ENCODE results near the gene EDC4.

Gene EDC4

DNA sequence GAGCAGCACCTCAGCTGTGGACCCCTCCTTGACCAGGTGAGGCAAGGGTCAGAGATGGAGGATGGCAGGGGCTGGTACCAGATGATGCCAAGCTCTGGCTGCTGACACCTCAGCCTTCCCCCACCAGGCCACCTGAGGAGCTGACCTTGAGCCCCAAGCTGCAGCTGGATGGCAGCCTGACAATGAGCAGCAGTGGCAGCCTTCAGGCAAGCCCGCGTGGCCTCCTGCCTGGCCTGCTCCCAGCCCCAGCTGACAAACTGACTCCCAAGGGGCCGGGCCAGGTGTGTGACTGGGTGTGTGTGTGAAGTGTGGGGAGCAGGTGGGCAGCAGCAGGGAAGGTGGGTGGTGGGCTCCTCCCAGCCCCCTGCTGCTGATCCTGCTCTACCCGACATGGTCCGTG lies 7.1 kb downstream of the EDC4 start:
- peaks cover 7% of the 10 kb centered on the region for H3K4me1 ChIP-seq (ENCODE audit: low read depth, poor library complexity, severe bottlenecking)
- H3K79me2 ChIP-seq (ENCODE audit: insufficient read depth, low read depth) = peaks cover 11% of the 10 kb centered on the region; the same call in 1 of the 2 replicates
- no peaks in the 10 kb centered on the region for H3K27me3 ChIP-seq (ENCODE audit: insufficient read depth, low read depth)
- no peak overlapping the region for H3K9ac ChIP-seq
- H3K27ac ChIP-seq = no peak overlapping the region
- H3K4me3 ChIP-seq (IDR thresholded peaks at IDR 0.05; ENCODE audit: insufficient read depth, low read depth, low read length) = no peak overlapping the region
- H4K20me1 ChIP-seq (ENCODE audit: insufficient read depth) = no peaks in the 10 kb centered on the region
- no peak overlapping the region for H2AFZ ChIP-seq (ENCODE audit: low read depth)
- no peak for TF ChIP-seq CTCF (conservative IDR thresholded peaks at IDR 0.05; ENCODE audit: low read depth, low read length)
- H3K36me3 ChIP-seq (ENCODE audit: insufficient read depth) = peaks cover 18% of the 10 kb centered on the region; the same call in 1 of the 2 replicates
- no peak overlapping the region for H3K4me2 ChIP-seq

DNA sequence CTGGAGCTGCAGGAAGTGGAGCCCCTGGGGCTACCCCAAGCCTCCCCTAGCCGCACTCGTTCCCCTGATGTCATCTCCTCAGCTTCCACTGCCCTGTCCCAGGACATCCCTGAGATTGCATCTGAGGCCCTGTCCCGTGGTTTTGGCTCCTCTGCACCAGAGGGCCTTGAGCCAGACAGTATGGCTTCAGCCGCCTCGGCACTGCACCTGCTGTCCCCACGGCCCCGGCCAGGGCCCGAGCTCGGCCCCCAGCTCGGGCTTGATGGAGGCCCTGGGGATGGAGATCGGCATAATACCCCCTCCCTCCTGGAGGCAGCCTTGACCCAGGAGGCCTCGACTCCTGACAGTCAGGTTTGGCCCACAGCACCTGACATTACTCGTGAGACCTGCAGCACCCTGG lies 7.7 kb downstream of the EDC4 start:
- Histone ChIP-seq H3K27me3 (ENCODE audit: insufficient read depth, low read depth) (no peaks in the 10 kb centered on the region), H4K20me1 (ENCODE audit: insufficient read depth) (no peaks in the 10 kb centered on the region), H3K9ac (no peak overlapping the region), H3K79me2 (ENCODE audit: insufficient read depth, low read depth) (peaks cover 4% of the 10 kb centered on the region; the same call in 1 of the 2 replicates), H2AFZ (ENCODE audit: low read depth) (no peak overlapping the region), H3K4me1 (ENCODE audit: low read depth, poor library complexity, severe bottlenecking) (peaks cover under 1% of the 10 kb centered on the region), H3K36me3 (ENCODE audit: insufficient read depth) (peaks cover 18% of the 10 kb centered on the region; the same call in 1 of the 2 replicates), H3K27ac (no peak overlapping the region), H3K4me3 (IDR thresholded peaks at IDR 0.05; ENCODE audit: insufficient read depth, low read depth, low read length) (no peak overlapping the region), H3K4me2 (no peak overlapping the region)
- no peak for TF ChIP-seq CTCF (conservative IDR thresholded peaks at IDR 0.05; ENCODE audit: low read depth, low read length)

DNA sequence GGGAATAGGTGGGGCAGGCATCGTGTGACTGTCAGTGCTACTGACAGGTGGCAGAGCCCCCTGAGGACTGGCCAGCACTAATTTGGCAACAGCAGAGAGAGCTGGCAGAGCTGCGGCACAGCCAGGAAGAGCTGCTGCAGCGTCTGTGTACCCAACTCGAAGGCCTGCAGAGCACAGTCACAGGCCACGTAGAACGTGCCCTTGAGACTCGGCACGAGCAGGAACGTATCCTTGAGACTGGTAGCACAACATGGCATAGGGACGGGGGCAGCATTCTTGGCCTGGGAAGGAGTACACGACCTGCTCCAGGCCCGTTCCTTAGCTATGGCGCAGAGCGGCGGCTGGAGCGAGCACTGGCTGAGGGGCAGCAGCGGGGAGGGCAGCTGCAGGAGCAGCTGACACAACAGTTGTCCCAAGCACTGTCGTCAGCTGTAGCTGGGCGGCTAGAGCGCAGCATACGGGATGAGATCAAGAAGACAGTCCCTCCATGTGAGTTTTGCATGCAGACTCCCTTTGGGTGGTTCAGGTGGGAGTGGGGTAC lies 8.8 kb downstream of the EDC4 start:
- H3K27me3 ChIP-seq (ENCODE audit: insufficient read depth, low read depth) = no peaks in the 10 kb centered on the region
- H3K79me2 ChIP-seq (ENCODE audit: insufficient read depth, low read depth) = no peaks in the 10 kb centered on the region; the same call in 1 of the 2 replicates

GRCh38 chr16:67882374-67883145 lies 9.7 kb downstream of the EDC4 start:
- no peaks in the 10 kb centered on the region for H3K79me2 ChIP-seq (ENCODE audit: insufficient read depth, low read depth)
- H4K20me1 ChIP-seq (ENCODE audit: insufficient read depth) = no peaks in the 10 kb centered on the region
- H3K27ac ChIP-seq = no peak overlapping the region
- H3K4me3 ChIP-seq (IDR thresholded peaks at IDR 0.05; ENCODE audit: insufficient read depth, low read depth, low read length) = no peak overlapping the region
- H3K4me2 ChIP-seq = no peak overlapping the region
- TF ChIP-seq CTCF (conservative IDR thresholded peaks at IDR 0.05; ENCODE audit: low read depth, low read length) = no peak
- H3K27me3 ChIP-seq (ENCODE audit: insufficient read depth, low read depth) = no peaks in the 10 kb centered on the region
- no peaks in the 10 kb centered on the region for H3K4me1 ChIP-seq (ENCODE audit: low read depth, poor library complexity, severe bottlenecking)
- H2AFZ ChIP-seq (ENCODE audit: low read depth) = no peak overlapping the region
- no peak overlapping the region for H3K9ac ChIP-seq
- peaks cover 14% of the 10 kb centered on the region; the same call in 1 of the 2 replicates for H3K36me3 ChIP-seq (ENCODE audit: insufficient read depth)

More for the DNA sequence above, 8.8 kb downstream of the EDC4 start:
- H3K4me2 ChIP-seq = no peak overlapping the region
- no peak overlapping the region for H3K4me3 ChIP-seq (IDR thresholded peaks at IDR 0.05; ENCODE audit: insufficient read depth, low read depth, low read length)
- no peak overlapping the region for H2AFZ ChIP-seq (ENCODE audit: low read depth)
- H3K27ac ChIP-seq = no peak overlapping the region
- TF ChIP-seq CTCF (conservative IDR thresholded peaks at IDR 0.05; ENCODE audit: low read depth, low read length) = no peak
- no peaks in the 10 kb centered on the region for H3K4me1 ChIP-seq (ENCODE audit: low read depth, poor library complexity, severe bottlenecking)
- no peak overlapping the region for H3K9ac ChIP-seq
- H3K36me3 ChIP-seq (ENCODE audit: insufficient read depth) = peaks cover 18% of the 10 kb centered on the region; the same call in 1 of the 2 replicates
- H4K20me1 ChIP-seq (ENCODE audit: insufficient read depth) = no peaks in the 10 kb centered on the region
